Transverse colon (tissue), 4 donors: ENCODE data around the gene GRIP2. TPM values are rescaled to one million over a fixed set of nuclear protein-coding genes. Genes with fewer than 3 reads are reported as not detected.

Experiments
- DNase-seq: peaks from one replicate; pipeline ENCODE4 v3.0.0-alpha.2; 2019
- H3K27ac ChIP-seq, 4 donors: fragments of 200-600 bp; sonication (generic); 2 replicates each; pipeline ENCODE4 v1.5.1; 2016 to 2018; ENCODE audit warnings: inconsistent platforms in 4 of 4
- H3K27me3 ChIP-seq: fragments of 200-600 bp; sonication (generic); 2 replicates; pipeline ENCODE4 v1.5.1; 2017; ENCODE audit warnings: inconsistent platforms
- H3K36me3 ChIP-seq, 4 donors: fragments of 200-600 bp; sonication (generic); 2 replicates each; pipeline ENCODE4 v1.5.1; 2017 to 2019; ENCODE audit warnings: inconsistent platforms in 4 of 4
- H3K4me1 ChIP-seq, 4 donors: fragments of 200-600 bp; sonication (generic); 2 replicates each; pipeline ENCODE4 v1.5.1; 2017 to 2020; ENCODE audit warnings: inconsistent platforms in 4 of 4
- H3K4me3 ChIP-seq, 4 donors: fragments of 200-600 bp; sonication (generic); 1 replicate in 1 of 4; 2 replicates in 3 of 4; pipeline versions ENCODE4 v1.5.1 to v1.6.1; 2017 to 2019; ENCODE audit warnings: inconsistent platforms in 4 of 4
- H3K9me3 ChIP-seq, 2 donors: fragments of 200-600 bp; sonication (generic); 2 replicates each; pipeline ENCODE4 v1.5.1; 2017 to 2019; ENCODE audit warnings: inconsistent platforms in 2 of 2
- EP300 ChIP-seq: sonication (generic); formaldehyde crosslinking; IDR thresholded peaks from one replicate; pipeline ENCODE4 v1.6.1; 2017; ENCODE audit warnings: antibody characterized with exemption, low read depth
- POLR2A ChIP-seq: fragments of 450-650 bp; IDR thresholded peaks from one replicate; pipeline ENCODE4 v1.6.1; 2016; ENCODE audit warnings: antibody characterized with exemption, mild to moderate bottlenecking, moderate library complexity
- POLR2AphosphoS5 ChIP-seq, 3 donors: sonication (generic); formaldehyde crosslinking; IDR thresholded peaks; one replicate each; pipeline ENCODE4 v1.6.1; 2016; ENCODE audit warnings: antibody characterized with exemption in 3 of 3
- WGBS, 2 donors: methylation state at CpG; one replicate each; pipeline ENCODE4 v1.1.5; 2018; ENCODE audit warnings: low coverage in 1 of 2; 5-methylcytosine and 5-hydroxymethylcytosine counted together
- in situ Hi-C, 4 donors: fragments of 200-750 bp; cut with MboI; loops; one replicate each; pipeline versions ENCODE4 v1.15.0 to v1.15.1; 2017; ENCODE audit warnings: low sequenced_read_pairs in 3 of 4, low pct_ligation_motif_present in 1 of 4, low pct_unique_long_range_greater_than_20kb in 1 of 4
- intact Hi-C: fragments of 100-400 bp; cut with DNase I; formaldehyde crosslinking; loops from one replicate; pipeline ENCODE4 v1.15.1; 2023; ENCODE audit warnings: low total_unique reads
- total RNA-seq, 4 donors: library from RNA; depleted of rRNA; stranded (reverse); fragments of >200 nt; gene quantifications; one replicate each; pipeline ENCODE4 v1.1.0, GENCODE V29; 2016
- TF ChIP-seq, protein P1 (sequence below), 5 experiments: fragments of 200-600 bp in 3 of 5; fragments of 450-650 bp in 2 of 5; sonication (generic) in 3 of 5; IDR thresholded peaks; 1 replicate in 2 of 5; 2 replicates in 3 of 5; pipeline ENCODE4 v1.5.1; 2016 to 2017; ENCODE audit warnings: antibody characterized with exemption in 5 of 5, inconsistent platforms in 3 of 5, mild to moderate bottlenecking in 2 of 5, moderate library complexity in 1 of 5

Gene GRIP2
- total RNA-seq, 4 donors from 2014 or later: 0.27 to 0.40 TPM; not detected in 2

- intact Hi-C loops: no loop called here
- Histone ChIP-seq H3K27ac (no peak overlapping the region), H3K9me3 (no peaks in the 10 kb centered on the region), H3K4me1 (peaks cover 0 to 8% (median 4%) of the 10 kb centered on the region in 4 donors), H3K4me3 (no peak overlapping the region), H3K36me3 (no peaks in the 10 kb centered on the region), H3K27me3 (no peaks in the 10 kb centered on the region)
- in situ Hi-C loops: loop anchor here (5.0 to 25.0 kb wide), 6 partner anchors 70 to 577 kb away; partner anchors contain the start of gene WNT7A (in 1 of the 4)
- TF ChIP-seq, protein P1, sequence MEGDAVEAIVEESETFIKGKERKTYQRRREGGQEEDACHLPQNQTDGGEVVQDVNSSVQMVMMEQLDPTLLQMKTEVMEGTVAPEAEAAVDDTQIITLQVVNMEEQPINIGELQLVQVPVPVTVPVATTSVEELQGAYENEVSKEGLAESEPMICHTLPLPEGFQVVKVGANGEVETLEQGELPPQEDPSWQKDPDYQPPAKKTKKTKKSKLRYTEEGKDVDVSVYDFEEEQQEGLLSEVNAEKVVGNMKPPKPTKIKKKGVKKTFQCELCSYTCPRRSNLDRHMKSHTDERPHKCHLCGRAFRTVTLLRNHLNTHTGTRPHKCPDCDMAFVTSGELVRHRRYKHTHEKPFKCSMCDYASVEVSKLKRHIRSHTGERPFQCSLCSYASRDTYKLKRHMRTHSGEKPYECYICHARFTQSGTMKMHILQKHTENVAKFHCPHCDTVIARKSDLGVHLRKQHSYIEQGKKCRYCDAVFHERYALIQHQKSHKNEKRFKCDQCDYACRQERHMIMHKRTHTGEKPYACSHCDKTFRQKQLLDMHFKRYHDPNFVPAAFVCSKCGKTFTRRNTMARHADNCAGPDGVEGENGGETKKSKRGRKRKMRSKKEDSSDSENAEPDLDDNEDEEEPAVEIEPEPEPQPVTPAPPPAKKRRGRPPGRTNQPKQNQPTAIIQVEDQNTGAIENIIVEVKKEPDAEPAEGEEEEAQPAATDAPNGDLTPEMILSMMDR (IDR thresholded peaks at IDR 0.05): no peak
- TF ChIP-seq POLR2AphosphoS5 (IDR thresholded peaks at IDR 0.05) (no peak), POLR2A (no peak), EP300 (no peak)
- 93% methylated on average over 4 of the region's 4 CpGs; no CpG with 5 or more reads in 1 of the 2 donors for WGBS, 2 donors
- DNase-seq: no peak
Measured at GRCh38 chr3:14464521-14464920, 75.6 kb downstream of the GRIP2 start.

DNA sequence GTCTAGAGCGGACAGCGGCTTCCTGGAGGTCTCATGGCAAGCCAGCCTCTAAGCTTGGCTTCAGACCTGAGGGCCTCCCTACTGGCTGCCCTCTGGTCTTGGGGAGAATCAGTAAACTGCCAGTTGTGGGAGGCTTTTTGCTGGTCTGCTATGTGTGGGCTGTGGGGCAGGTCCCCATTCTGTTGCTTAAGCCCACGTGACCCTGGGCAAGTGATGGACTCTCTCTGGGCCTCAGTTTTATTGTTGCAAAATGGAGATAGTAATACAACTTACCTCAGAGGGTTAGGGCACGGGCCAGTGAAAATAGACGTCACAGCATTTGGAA, 76.0 kb downstream of the GRIP2 start:
- Histone ChIP-seq H3K27me3 (no peaks in the 10 kb centered on the region), H3K4me3 (no peak overlapping the region), H3K27ac (no peak overlapping the region), H3K36me3 (no peaks in the 10 kb centered on the region), H3K4me1 (peaks cover 0 to 8% (median 4%) of the 10 kb centered on the region in 4 donors), H3K9me3 (no peaks in the 10 kb centered on the region)
- 97% methylated on average over 5 of the region's 5 CpGs; no CpG with 5 or more reads in 1 of the 2 donors for WGBS, 2 donors
- DNase-seq: no peak
- TF ChIP-seq, protein P1 (IDR thresholded peaks at IDR 0.05): no peak
- TF ChIP-seq POLR2AphosphoS5 (IDR thresholded peaks at IDR 0.05) (no peak), EP300 (no peak), POLR2A (no peak)
- in situ Hi-C loops (loop anchor here (5.0 to 25.0 kb wide), 6 partner anchors 69 to 577 kb away; partner anchors contain the start of gene WNT7A (in 1 of the 4)), intact Hi-C loops (no loop called here)

- Histone ChIP-seq H3K27me3 (no peaks in the 10 kb centered on the region), H3K9me3 (no peaks in the 10 kb centered on the region), H3K4me3 (no peak overlapping the region), H3K27ac (no peak overlapping the region), H3K36me3 (no peaks in the 10 kb centered on the region), H3K4me1 (peaks cover 0 to 8% (median 4%) of the 10 kb centered on the region in 4 donors)
- DNase-seq: no peak
- intact Hi-C loops: no loop called here
- in situ Hi-C loops: loop anchor here (5.0 to 25.0 kb wide), 6 partner anchors 69 to 576 kb away; partner anchors contain the start of gene WNT7A (in 1 of the 4)
- WGBS, 2 donors: 89% methylated on average over 26 of the region's 26 CpGs; no CpG with 5 or more reads in 1 of the 2 donors
- TF ChIP-seq EP300: no peak
- TF ChIP-seq, protein P1 (IDR thresholded peaks at IDR 0.05): no peak
- TF ChIP-seq POLR2A: no peak
- no peak for TF ChIP-seq POLR2AphosphoS5 (IDR thresholded peaks at IDR 0.05)
Measured at GRCh38 chr3:14463330-14464140, 76.6 kb downstream of the GRIP2 start.

DNA sequence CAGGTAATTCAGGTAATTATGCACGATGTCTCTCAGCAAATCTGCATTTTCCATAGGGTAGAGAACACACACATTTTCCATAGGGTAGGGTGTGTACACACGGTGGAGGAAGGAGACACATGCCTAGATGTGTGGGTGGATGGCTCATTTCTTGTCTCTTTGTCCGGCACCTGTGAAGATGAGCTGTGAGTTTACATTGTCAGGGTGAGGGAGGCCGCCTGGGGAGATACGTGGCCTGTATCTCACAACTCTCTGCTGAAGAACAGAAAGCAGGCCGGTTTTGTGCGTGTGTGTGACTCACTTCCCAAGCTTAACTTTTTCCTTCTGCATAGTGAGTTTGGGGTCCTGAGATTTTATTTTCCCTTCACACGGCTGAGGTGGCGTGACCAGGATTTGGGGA, 77.4 kb downstream of the GRIP2 start:
- in situ Hi-C loops: loop anchor here (5.0 to 25.0 kb wide), 6 partner anchors 68 to 575 kb away; partner anchors contain the start of gene WNT7A (in 1 of the 4)

More for the DNA sequence above, 77.4 kb downstream of the GRIP2 start:
- intact Hi-C loops: no loop called here
- no peak overlapping the region for H3K27ac ChIP-seq
- peaks cover 0 to 8% (median 4%) of the 10 kb centered on the region in 4 donors for H3K4me1 ChIP-seq
- TF ChIP-seq EP300 (no peak), POLR2AphosphoS5 (IDR thresholded peaks at IDR 0.05) (no peak), POLR2A (no peak)
- TF ChIP-seq, protein P1 (IDR thresholded peaks at IDR 0.05): no peak
- no peaks in the 10 kb centered on the region for H3K36me3 ChIP-seq
- no peak for DNase-seq
- H3K4me3 ChIP-seq: no peak overlapping the region
- WGBS, 2 donors: 90% methylated on average over 9 of the region's 9 CpGs; no CpG with 5 or more reads in 1 of the 2 donors
- no peaks in the 10 kb centered on the region for H3K27me3 ChIP-seq
- H3K9me3 ChIP-seq: no peaks in the 10 kb centered on the region
